K562 (cell line): Measurements from ENCODE around the gene NBEA. TPM values are rescaled to one million over a fixed set of nuclear protein-coding genes. Genes with fewer than 3 reads are reported as not detected.

ENCODE experiments used
- ATAC-seq: fragments of 200-7000 bp; cut with Tn5 transposase; 3 replicates; pipeline ENCODE4 v1.9.1; 2020; ENCODE audit warnings: moderate library complexity
- BruUV-seq: library from RNA; stranded (reverse); fragments of 400-500 nt; replicated peaks from 2 replicates; lab custom pipeline; 2021; lab: Mats Ljungman, UMichigan
- CTCF ChIA-PET: fragments of 300-600 bp; formaldehyde crosslinking; extraction: SDS; loops from one replicate; lab custom pipeline; 2021; ENCODE audit warnings: low intra/inter-chr PET ratio; lab: Yijun Ruan, JAX
- POLR2A ChIA-PET: fragments of 300-600, 350-650 bp; sonication (Branson Sonifier 250); formaldehyde crosslinking; extraction: SDS; loops from one replicate; lab custom pipeline; 2021; ENCODE audit warnings: antibody characterized with exemption, inconsistent platforms; lab: Yijun Ruan, JAX
- DNase-seq, 4 experiments: peaks; one replicate each; pipeline versions ENCODE4 v3.0.0 to v3.0.0-alpha.2; 2011 to 2018; ENCODE audit warnings: low spot score in 3 of 4, mixed read lengths in 3 of 4; ENCODE audit errors: extremely low read depth in 1 of 4
- FAIRE-seq: peaks from 2 replicates; lab custom pipeline; 2011; peaks lifted over from hg19 to GRCh38; lab: Jason Lieb, UNC
- H2AFZ ChIP-seq: 2 replicates; pipeline ENCODE4 v1.6.0; 2011; ENCODE audit warnings: low read depth, low read length, control low read depth, inconsistent platforms
- H3K27ac ChIP-seq: fragments of 200-600 bp; 3 replicates; pipeline ENCODE4 v1.8.0; 2011; ENCODE audit warnings: low read depth, mild to moderate bottlenecking, control low read depth, inconsistent platforms, low read length, moderate library complexity, mixed read lengths; ENCODE audit errors: extremely low read depth
- H3K27me3 ChIP-seq, 2 experiments: fragments of 300-600 bp in 1 of 2; 2 replicates in 1 of 2; 3 replicates in 1 of 2; pipeline versions ENCODE4 v1.6.0 to v1.8.0; 2011; ENCODE audit warnings: inconsistent platforms in 2 of 2, low read length in 2 of 2, mild to moderate bottlenecking in 1 of 2, mixed read lengths in 1 of 2, moderate library complexity in 1 of 2; ENCODE audit not compliant: control insufficient read depth in 2 of 2, insufficient read depth in 2 of 2
- H3K36me3 ChIP-seq: fragments of 300-600 bp; 3 replicates; pipeline ENCODE4 v1.8.0; 2011; ENCODE audit warnings: mild to moderate bottlenecking, low read length, inconsistent platforms; ENCODE audit not compliant: control insufficient read depth, insufficient read depth
- H3K4me1 ChIP-seq, 2 experiments: fragments of 200-600 bp in 1 of 2; replicated peaks in 1 of 2; 2 replicates in 1 of 2; 3 replicates in 1 of 2; pipeline versions ENCODE4 v1.5.1 to v1.8.0; 2011; ENCODE audit warnings: inconsistent platforms in 2 of 2, low read length in 2 of 2, mild to moderate bottlenecking in 1 of 2, mixed read lengths in 1 of 2, moderate library complexity in 1 of 2; ENCODE audit not compliant: control insufficient read depth in 2 of 2, insufficient read depth in 2 of 2
- H3K4me2 ChIP-seq: 2 replicates; pipeline ENCODE4 v1.6.1; 2011; ENCODE audit warnings: low read length, control low read depth, inconsistent platforms, mixed read lengths; ENCODE audit not compliant: insufficient read depth
- H3K4me3 ChIP-seq: fragments of 200-600 bp; sonication (generic), shearing (Covaris generic); 2 replicates; pipeline ENCODE4 v1.5.1; 2016; ENCODE audit warnings: control low read depth, inconsistent platforms
- H3K79me2 ChIP-seq: fragments of 200-600 bp; 3 replicates; pipeline ENCODE4 v1.8.0; 2011; ENCODE audit warnings: low read length, inconsistent platforms; ENCODE audit not compliant: control insufficient read depth, insufficient read depth
- H3K9ac ChIP-seq, 2 experiments: 2 replicates each; pipeline versions ENCODE4 v1.6.0 to v1.6.1; 2011; ENCODE audit warnings: low read depth in 2 of 2, low read length in 2 of 2, control low read depth in 1 of 2, inconsistent platforms in 1 of 2, mild to moderate bottlenecking in 1 of 2, mixed read lengths in 1 of 2; ENCODE audit not compliant: insufficient read depth in 1 of 2
- H3K9me1 ChIP-seq: one replicate; pipeline ENCODE4 v1.6.0; 2011; ENCODE audit warnings: inconsistent platforms, mild to moderate bottlenecking, low read length, moderate library complexity; ENCODE audit not compliant: control insufficient read depth, insufficient read depth
- H3K9me3 ChIP-seq: replicated peaks from 2 replicates; pipeline ENCODE4 v1.5.1; 2011; ENCODE audit warnings: low read depth, low read length, inconsistent platforms; ENCODE audit not compliant: control insufficient read depth, insufficient read depth
- H4K20me1 ChIP-seq: replicated peaks from 2 replicates; pipeline ENCODE4 v1.6.1; 2011; ENCODE audit warnings: low read length, inconsistent platforms, mixed read lengths; ENCODE audit not compliant: control insufficient read depth, insufficient read depth
- DMBX1 ChIP-seq: fragments of 250-450 bp; sonication (Bioruptor Pico); IDR thresholded peaks from 2 replicates; pipeline ENCODE4 v1.8.0; 2022; ENCODE audit warnings: inconsistent platforms, mild to moderate bottlenecking, moderate library complexity, borderline replicate concordance
- E2F3 ChIP-seq: fragments of 250-450 bp; sonication (Bioruptor Pico); IDR thresholded peaks from 2 replicates; pipeline ENCODE4 v1.4.0; 2020; ENCODE audit warnings: mild to moderate bottlenecking
- FOXJ3 ChIP-seq: sonication (generic); formaldehyde crosslinking; IDR thresholded peaks from 2 replicates; pipeline ENCODE4 v1.4.0; 2020; ENCODE audit warnings: mild to moderate bottlenecking, missing genetic modification reagents
- KLF16 ChIP-seq: IDR thresholded peaks from 2 replicates; pipeline ENCODE4 v1.6.1; 2016; ENCODE audit warnings: antibody characterized with exemption
- LCOR ChIP-seq: sonication (generic); formaldehyde crosslinking; IDR thresholded peaks from 2 replicates; pipeline ENCODE4 v1.8.0; 2022; ENCODE audit warnings: mild to moderate bottlenecking, missing genetic modification reagents
- POLR2H ChIP-seq: IDR thresholded peaks from 2 replicates; pipeline ENCODE4 v1.6.1; 2016; ENCODE audit warnings: missing genetic modification characterization, low read depth, mild to moderate bottlenecking, control low read depth, missing compliant biosample characterization, moderate library complexity
- PYGO2 ChIP-seq: fragments of 450-650 bp; IDR thresholded peaks from 2 replicates; pipeline ENCODE4 v1.6.1; 2016; ENCODE audit warnings: mild to moderate bottlenecking, missing genetic modification characterization, moderate library complexity, missing compliant biosample characterization
- SAFB ChIP-seq: fragments of 200-400 bp; formaldehyde crosslinking; IDR thresholded peaks from 2 replicates; pipeline ENCODE4 v1.6.1; 2017; ENCODE audit warnings: low read depth, low read length, borderline replicate concordance
- SIN3B ChIP-seq: fragments of 450-650 bp; IDR thresholded peaks from 2 replicates; pipeline ENCODE4 v1.6.1; 2017; ENCODE audit warnings: low read depth, mild to moderate bottlenecking, moderate library complexity
- TEAD4 ChIP-seq, 2 experiments: sonication (generic) in 1 of 2; formaldehyde crosslinking in 1 of 2; IDR thresholded peaks; 2 replicates each; pipeline versions ENCODE4 v1.6.1 to v1.8.0; 2012 to 2022; ENCODE audit warnings: borderline replicate concordance in 1 of 2, inconsistent platforms in 1 of 2, low read length in 1 of 2, mild to moderate bottlenecking in 1 of 2, missing genetic modification reagents in 1 of 2
- WGBS: fragments of 100-300 bp; shearing (Covaris generic); methylation state at CpG from one replicate; pipeline ENCODE4 v1.1.6; 2016; ENCODE audit warnings: low coverage, mixed read lengths; ENCODE audit not compliant: insufficient coverage; ENCODE audit errors: missing lambda C conversion rate; 5-methylcytosine and 5-hydroxymethylcytosine counted together
- in situ Hi-C: fragments of 300-500 bp; cut with MboI; formaldehyde crosslinking; loops from 4 replicates; pipeline ENCODE4 v1.15.0; 2018; ENCODE audit warnings: inconsistent platforms, mixed read lengths
- intact Hi-C: fragments of 100-400 bp; cut with micrococcal nuclease; formaldehyde crosslinking; loops from 2 replicates; pipeline ENCODE4 v1.14.2; 2022
- polyA plus RNA-seq, 8 experiments: library from polyadenylated mRNA; depleted of rRNA in 4 of 8; stranded (reverse) in 5 of 8; unstranded in 3 of 8; fragments of >200 nt; fragmentation: Nextera tagmentation in 2 of 8; fragmentation: Illumina TruSeq in 1 of 8; extraction: Ambion mirVana in 2 of 8; extraction: Trizol in 1 of 8; gene quantifications; 2 replicates each; pipeline versions ENCODE4 v1.2.1 to v1.2.3, GENCODE V29; 2011 to 2014; ENCODE audit warnings: inconsistent platforms in 1 of 8, missing spikeins in 1 of 8
- total RNA-seq, 7 experiments: library from RNA; depleted of rRNA in 6 of 7; stranded (reverse); fragments of >200 nt in 6 of 7; fragmentation: Illumina TruSeq in 2 of 7; extraction: Trizol in 2 of 7; gene quantifications; 2 replicates each; pipeline versions ENCODE4 v1.2.1 to v1.2.3, GENCODE V29; 2011 to 2021; ENCODE audit warnings: low replicate concordance in 1 of 7
- TF ChIP-seq, protein P1 (sequence below): fragments of 250-450 bp; sonication (Bioruptor Pico); IDR thresholded peaks from 2 replicates; pipeline ENCODE4 v1.4.0; 2020

NBEA gene
- total and polyA plus RNA-seq, 9 of the 15 experiments (the other 6 are each of a cell fraction or from before 2014, with no cell fraction given) = 0.03 to 0.94 (median 0.05) TPM; not detected in 2

DNA sequence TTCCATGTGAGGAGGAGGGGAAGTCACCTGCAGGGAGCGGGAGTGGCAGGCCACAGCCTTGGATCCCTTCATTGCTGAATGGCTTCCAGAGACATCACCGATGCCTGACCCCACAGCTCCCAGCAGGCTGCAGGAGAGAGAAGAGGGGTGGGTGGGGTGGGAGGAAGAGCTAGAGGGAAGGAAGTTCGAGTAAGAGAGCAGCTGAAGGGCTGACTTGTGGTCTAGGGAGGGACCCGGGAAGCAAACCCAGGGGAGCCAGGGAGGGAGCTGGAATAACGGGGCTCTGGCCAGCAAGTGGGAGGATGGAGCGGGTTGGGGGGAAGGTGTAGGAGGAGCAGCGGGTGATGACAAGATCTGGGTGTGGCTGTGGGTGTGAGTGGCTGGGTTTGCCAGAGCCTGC lies 764.2 kb downstream of the NBEA start:
- in situ Hi-C loops (no loop called here), intact Hi-C loops (no loop called here)
- Histone ChIP-seq H3K4me3 (no peak overlapping the region), H3K27ac (no peak overlapping the region), H4K20me1 (no peaks in the 10 kb centered on the region), H3K9me3 (no peaks in the 10 kb centered on the region), H3K36me3 (no peaks in the 10 kb centered on the region), H3K9me1 (no peaks in the 10 kb centered on the region), H3K4me1 (no peaks in the 10 kb centered on the region), H3K4me2 (no peak overlapping the region)
- DNase-seq (no peak), FAIRE-seq (no peak)
- BruUV-seq = no TSS peak
- no CpG with 5 or more reads among the region's 7 CpGs for WGBS
- TF ChIP-seq SAFB (no peak), LCOR (CRISPR knock-in tag) (no peak), KLF16 (no peak), PYGO2 (tag) (no peak), POLR2H (tag) (no peak)
- TF ChIP-seq, all 486 proteins: peak for 0
- ChIA-PET CTCF (no interaction called here), POLR2A (interaction anchor here (0.6 kb wide), 1 partner anchor 1740 kb away, joined by 3 read pairs; no protein-coding TSS in a partner anchor)
- H3K79me2 ChIP-seq = no peaks in the 10 kb centered on the region
- H3K27me3 ChIP-seq = no peaks in the 10 kb centered on the region
- no peak overlapping the region for H2AFZ ChIP-seq
- H3K9ac ChIP-seq = no peak overlapping the region
- ATAC-seq = no peak

DNA sequence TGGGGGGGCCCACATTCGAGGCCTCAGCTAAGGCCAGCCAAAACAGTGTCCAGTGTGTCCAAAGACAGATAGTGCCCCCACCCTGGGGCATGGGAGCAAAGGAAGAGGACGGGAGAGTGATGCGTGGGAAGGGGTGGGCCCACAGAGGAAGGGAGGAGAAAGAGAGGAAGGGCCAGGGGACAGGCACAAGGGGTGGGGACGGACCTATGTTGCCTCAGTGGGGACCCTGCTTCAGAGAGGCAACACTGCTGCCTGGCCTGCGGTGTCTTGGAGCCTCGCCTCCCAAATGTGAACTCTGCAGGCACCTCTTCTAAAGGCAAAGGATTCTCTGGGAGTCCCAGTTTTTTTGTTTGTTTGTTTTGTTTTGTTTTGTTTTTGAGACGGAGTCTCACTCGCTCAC lies 764.7 kb downstream of the NBEA start:
- Histone ChIP-seq H3K4me1 (no peaks in the 10 kb centered on the region), H3K36me3 (no peaks in the 10 kb centered on the region), H3K4me3 (no peak overlapping the region), H4K20me1 (no peaks in the 10 kb centered on the region), H3K9me3 (no peaks in the 10 kb centered on the region), H3K4me2 (no peak overlapping the region), H3K79me2 (no peaks in the 10 kb centered on the region), H3K9me1 (no peaks in the 10 kb centered on the region), H3K27me3 (no peaks in the 10 kb centered on the region), H3K9ac (no peak overlapping the region), H2AFZ (no peak overlapping the region), H3K27ac (no peak overlapping the region)
- ATAC-seq (no peak), DNase-seq (no peak), FAIRE-seq (no peak)
- ChIA-PET POLR2A (interaction anchor here (0.6 kb wide), 1 partner anchor 1741 kb away, joined by 3 read pairs; no protein-coding TSS in a partner anchor), CTCF (no interaction called here)
- no TSS peak for BruUV-seq
- in situ Hi-C loops = no loop called here
- intact Hi-C loops = no loop called here
- 0% methylated on average over 4 of the region's 8 CpGs for WGBS
- TF ChIP-seq, protein P1, sequence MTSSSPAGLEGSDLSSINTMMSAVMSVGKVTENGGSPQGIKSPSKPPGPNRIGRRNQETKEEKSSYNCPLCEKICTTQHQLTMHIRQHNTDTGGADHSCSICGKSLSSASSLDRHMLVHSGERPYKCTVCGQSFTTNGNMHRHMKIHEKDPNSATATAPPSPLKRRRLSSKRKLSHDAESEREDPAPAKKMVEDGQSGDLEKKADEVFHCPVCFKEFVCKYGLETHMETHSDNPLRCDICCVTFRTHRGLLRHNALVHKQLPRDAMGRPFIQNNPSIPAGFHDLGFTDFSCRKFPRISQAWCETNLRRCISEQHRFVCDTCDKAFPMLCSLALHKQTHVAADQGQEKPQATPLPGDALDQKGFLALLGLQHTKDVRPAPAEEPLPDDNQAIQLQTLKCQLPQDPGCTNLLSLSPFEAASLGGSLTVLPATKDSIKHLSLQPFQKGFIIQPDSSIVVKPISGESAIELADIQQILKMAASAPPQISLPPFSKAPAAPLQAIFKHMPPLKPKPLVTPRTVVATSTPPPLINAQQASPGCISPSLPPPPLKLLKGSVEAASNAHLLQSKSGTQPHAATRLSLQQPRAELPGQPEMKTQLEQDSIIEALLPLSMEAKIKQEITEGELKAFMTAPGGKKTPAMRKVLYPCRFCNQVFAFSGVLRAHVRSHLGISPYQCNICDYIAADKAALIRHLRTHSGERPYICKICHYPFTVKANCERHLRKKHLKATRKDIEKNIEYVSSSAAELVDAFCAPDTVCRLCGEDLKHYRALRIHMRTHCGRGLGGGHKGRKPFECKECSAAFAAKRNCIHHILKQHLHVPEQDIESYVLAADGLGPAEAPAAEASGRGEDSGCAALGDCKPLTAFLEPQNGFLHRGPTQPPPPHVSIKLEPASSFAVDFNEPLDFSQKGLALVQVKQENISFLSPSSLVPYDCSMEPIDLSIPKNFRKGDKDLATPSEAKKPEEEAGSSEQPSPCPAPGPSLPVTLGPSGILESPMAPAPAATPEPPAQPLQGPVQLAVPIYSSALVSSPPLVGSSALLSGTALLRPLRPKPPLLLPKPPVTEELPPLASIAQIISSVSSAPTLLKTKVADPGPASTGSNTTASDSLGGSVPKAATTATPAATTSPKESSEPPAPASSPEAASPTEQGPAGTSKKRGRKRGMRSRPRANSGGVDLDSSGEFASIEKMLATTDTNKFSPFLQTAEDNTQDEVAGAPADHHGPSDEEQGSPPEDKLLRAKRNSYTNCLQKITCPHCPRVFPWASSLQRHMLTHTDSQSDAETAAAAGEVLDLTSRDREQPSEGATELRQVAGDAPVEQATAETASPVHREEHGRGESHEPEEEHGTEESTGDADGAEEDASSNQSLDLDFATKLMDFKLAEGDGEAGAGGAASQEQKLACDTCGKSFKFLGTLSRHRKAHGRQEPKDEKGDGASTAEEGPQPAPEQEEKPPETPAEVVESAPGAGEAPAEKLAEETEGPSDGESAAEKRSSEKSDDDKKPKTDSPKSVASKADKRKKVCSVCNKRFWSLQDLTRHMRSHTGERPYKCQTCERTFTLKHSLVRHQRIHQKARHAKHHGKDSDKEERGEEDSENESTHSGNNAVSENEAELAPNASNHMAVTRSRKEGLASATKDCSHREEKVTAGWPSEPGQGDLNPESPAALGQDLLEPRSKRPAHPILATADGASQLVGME (CRISPR knock-in tag) = no peak
- TF ChIP-seq DMBX1 (CRISPR knock-in tag) (no peak), E2F3 (CRISPR knock-in tag) (no peak), SIN3B (no peak), TEAD4 (IDR thresholded peaks at IDR 0.05; ENCODE audit: low read length) (no peak), TEAD4 (CRISPR knock-in tag; IDR thresholded peaks at IDR 0.05; ENCODE audit: borderline replicate concordance) (no peak), FOXJ3 (no peak)
